SKM-1 (cell line): Measurements from ENCODE around the gene DHDDS.
"Not testable (repeated sequence)": the region's sequence is repeated elsewhere in the genome, so short reads cannot be mapped to it uniquely, and the experiment has no call there.

Experiments
- DNase-seq: peaks from one replicate; lab custom pipeline; 2025; ENCODE audit not compliant: unreplicated experiment; lab: John Stamatoyannopoulos, UW

DHDDS gene

GRCh38 chr1:26431979-26432695 lies at the start of gene DHDDS:
DHDDS (plus strand) TSS chr1:26432321; CDS start chr1:26432946, 625 bp downstream.
- peak; percentile 93 for DNase-seq

GRCh38 chr1:26384076-26384475 lies 48.0 kb upstream of the DHDDS start:
- DNase-seq, result no peak

GRCh38 chr1:26385063-26385462 lies 47.1 kb upstream of the DHDDS start:
- not testable (repeated sequence) for DNase-seq

- no peak for DNase-seq
Measured at GRCh38 chr1:26387447-26387846, 44.7 kb upstream of the DHDDS start.

- DNase-seq, result no peak
Measured at GRCh38 chr1:26388791-26389445, 43.2 kb upstream of the DHDDS start.

GRCh38 chr1:26389604-26390247 lies 42.4 kb upstream of the DHDDS start:
- no peak for DNase-seq

GRCh38 chr1:26391450-26391849 lies 40.7 kb upstream of the DHDDS start:
- peak; percentile 32 for DNase-seq

- DNase-seq, result no peak
Measured at GRCh38 chr1:26395754-26396153, 36.4 kb upstream of the DHDDS start.

GRCh38 chr1:26399034-26399433 lies 33.1 kb upstream of the DHDDS start:
- DNase-seq, result no peak

- DNase-seq, result no peak
Measured at GRCh38 chr1:26401891-26402290, 30.2 kb upstream of the DHDDS start.

- DNase-seq, result no peak
Measured at GRCh38 chr1:26403656-26404055, 28.5 kb upstream of the DHDDS start.

GRCh38 chr1:26404641-26405040 lies 27.5 kb upstream of the DHDDS start:
- no peak for DNase-seq

GRCh38 chr1:26405281-26405915 lies 26.7 kb upstream of the DHDDS start:
- DNase-seq, result no peak

- no peak for DNase-seq
Measured at GRCh38 chr1:26408604-26409003, 23.5 kb upstream of the DHDDS start.

- DNase-seq, result no peak
Measured at GRCh38 chr1:26409191-26409807, 22.8 kb upstream of the DHDDS start.

GRCh38 chr1:26410706-26411623 lies 21.2 kb upstream of the DHDDS start, which contains the start of gene LIN28A:
LIN28A (plus strand) TSS chr1:26410817; CDS start chr1:26410892, 75 bp downstream.
- no peak for DNase-seq

- DNase-seq, result no peak
Measured at GRCh38 chr1:26411624-26412074, 20.5 kb upstream of the DHDDS start.

GRCh38 chr1:26412180-26412840 lies 19.8 kb upstream of the DHDDS start:
- no peak for DNase-seq

GRCh38 chr1:26413031-26413430 lies 19.1 kb upstream of the DHDDS start:
- DNase-seq, result no peak
